H1 (cell line): ENCODE data around the gene STK33. TPM values are rescaled to one million over a fixed set of nuclear protein-coding genes. Genes with fewer than 3 reads are reported as not detected.

Source experiments
- CHD7 ChIP-seq: fragments of 300-600 bp; sonication (generic); IDR thresholded peaks from 2 replicates; pipeline ENCODE4 v1.7.1; 2012; ENCODE audit warnings: low read length, moderate library complexity, mild to moderate bottlenecking, inconsistent platforms; ENCODE audit not compliant: insufficient replicate concordance
- TAF7 ChIP-seq: optimal IDR thresholded peaks from 2 replicates; pipeline ENCODE3; 2011; ENCODE audit warnings: low read depth, mild to moderate bottlenecking, inconsistent platforms, low read length, moderate library complexity, borderline replicate concordance
- polyA plus RNA-seq, 7 experiments: library from polyadenylated mRNA; depleted of rRNA in 3 of 7; stranded (reverse) in 5 of 7; unstranded in 2 of 7; fragments of >200 nt in 5 of 7; fragments of 200-250 nt in 2 of 7; gene quantifications; 1 replicate in 5 of 7; 2 replicates in 1 of 7; 4 replicates in 1 of 7; pipeline versions ENCODE4 v1.2.1 to v1.2.3, GENCODE V29; 2011 to 2013; ENCODE audit warnings: missing spikeins in 2 of 7, mixed read lengths in 2 of 7
- total RNA-seq: library from RNA; stranded (reverse); fragmentation: NEBNext Ultra II Directional; extraction: Animal tissue kit (Norgen Biotek cat#: 25700); gene quantifications from 2 replicates; pipeline ENCODE4 v1.2.1, GENCODE V29; 2021
- TF ChIP-seq, protein P1 (sequence below): IDR thresholded peaks from 2 replicates; pipeline ENCODE4 v1.6.1; 2012; ENCODE audit warnings: inconsistent platforms

The STK33 gene
- total and polyA plus RNA-seq, 2 of the 8 experiments (the other 6 are each of a cell fraction or from before 2014, with no cell fraction given), result 8.8 to 25.1 TPM

DNA sequence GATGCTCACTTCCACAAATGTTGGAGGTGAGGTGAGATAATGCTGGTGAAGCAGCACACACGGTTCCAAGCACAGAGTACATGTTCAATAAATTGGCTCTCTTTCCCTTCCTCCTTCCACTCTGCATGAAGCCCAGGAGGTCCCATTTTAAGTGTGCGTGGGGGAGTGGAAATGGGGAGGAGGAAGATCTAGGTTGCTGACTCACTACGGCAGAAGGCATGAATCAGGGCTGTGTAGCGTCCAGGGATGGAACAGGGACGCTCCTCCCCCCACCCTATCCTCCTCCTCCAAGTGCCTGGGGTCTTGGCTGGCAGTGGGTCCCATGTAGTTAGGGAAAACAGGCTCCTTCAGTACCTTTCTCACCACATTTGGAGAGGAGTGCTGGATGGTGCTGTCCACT is 44.3 kb upstream of the STK33 start (continued):
- TF ChIP-seq CHD7, result no peak
- no peak for TF ChIP-seq TAF7
- TF ChIP-seq, protein P1, sequence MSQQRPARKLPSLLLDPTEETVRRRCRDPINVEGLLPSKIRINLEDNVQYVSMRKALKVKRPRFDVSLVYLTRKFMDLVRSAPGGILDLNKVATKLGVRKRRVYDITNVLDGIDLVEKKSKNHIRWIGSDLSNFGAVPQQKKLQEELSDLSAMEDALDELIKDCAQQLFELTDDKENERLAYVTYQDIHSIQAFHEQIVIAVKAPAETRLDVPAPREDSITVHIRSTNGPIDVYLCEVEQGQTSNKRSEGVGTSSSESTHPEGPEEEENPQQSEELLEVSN, result no peak
